Neural crest cell (in vitro differentiated cells): ENCODE data around the gene UCN. TPM values are rescaled to one million over a fixed set of nuclear protein-coding genes. Genes with fewer than 3 reads are reported as not detected.
"Not testable (repeated sequence)": the region's sequence is repeated elsewhere in the genome, so short reads cannot be mapped to it uniquely, and the experiment has no call there.

ENCODE experiments used
- DNase-seq: peaks from one replicate; pipeline ENCODE4 v3.0.0; 2021; ENCODE audit warnings: low read depth, mixed read lengths, low spot score
- H3K27ac Mint-ChIP-seq: one replicate; pipeline ENCODE4 v1.8.0; 2021; ENCODE audit warnings: mild to moderate bottlenecking, mixed read lengths; ENCODE audit not compliant: unreplicated experiment
- H3K27me3 Mint-ChIP-seq: 2 replicates; pipeline ENCODE4 v1.8.0; 2021; ENCODE audit warnings: low read depth, mild to moderate bottlenecking, mixed read lengths
- H3K36me3 Mint-ChIP-seq: 2 replicates; pipeline ENCODE4 v1.8.0; 2021; ENCODE audit warnings: low read depth, mild to moderate bottlenecking, mixed read lengths
- H3K4me1 Mint-ChIP-seq: 2 replicates; pipeline ENCODE4 v1.8.0; 2021; ENCODE audit warnings: mixed read lengths
- H3K4me3 Mint-ChIP-seq: one replicate; pipeline ENCODE4 v1.8.0; 2021; ENCODE audit warnings: mild to moderate bottlenecking, mixed read lengths
- H3K9me3 Mint-ChIP-seq: 2 replicates; pipeline ENCODE4 v1.8.0; 2021; ENCODE audit warnings: mixed read lengths
- total RNA-seq: library from RNA; stranded (reverse); gene quantifications from 2 replicates; pipeline ENCODE4 v1.2.1, GENCODE V29; 2021
- TF ChIP-seq, protein P1 (sequence below): fragments of 200-600 bp; sonication (generic); conservative IDR thresholded peaks from 2 replicates; pipeline ENCODE4 v1.5.0; 2021; ENCODE audit warnings: antibody characterized with exemption, mild to moderate bottlenecking

Gene UCN
- total RNA-seq, 1 donor from 2014 or later, result 1.9 TPM

DNA sequence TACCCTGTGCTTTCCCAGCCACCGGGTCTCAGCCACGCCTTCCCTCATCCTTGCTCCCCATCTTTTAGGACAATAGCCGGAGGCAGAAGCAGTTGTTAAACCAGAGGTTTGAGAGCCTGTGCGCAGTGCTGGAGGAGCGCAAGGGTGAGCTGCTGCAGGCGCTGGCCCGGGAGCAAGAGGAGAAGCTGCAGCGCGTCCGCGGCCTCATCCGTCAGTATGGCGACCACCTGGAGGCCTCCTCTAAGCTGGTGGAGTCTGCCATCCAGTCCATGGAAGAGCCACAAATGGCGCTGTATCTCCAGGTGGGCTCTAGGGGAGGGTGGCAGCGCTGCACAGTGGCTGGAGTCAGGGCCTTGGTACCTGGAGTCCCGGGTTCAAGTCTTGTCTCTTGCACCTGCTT is 2.7 kb downstream of the UCN start:
- Mint-ChIP-seq H3K4me1 (peaks cover 5% of the 10 kb centered on the region), H3K4me3 (no peak overlapping the region), H3K36me3 (peaks cover 8% of the 10 kb centered on the region), H3K27me3 (peaks cover 63% of the 10 kb centered on the region), H3K27ac (no peak overlapping the region), H3K9me3 (no peaks in the 10 kb centered on the region)
- TF ChIP-seq, protein P1, sequence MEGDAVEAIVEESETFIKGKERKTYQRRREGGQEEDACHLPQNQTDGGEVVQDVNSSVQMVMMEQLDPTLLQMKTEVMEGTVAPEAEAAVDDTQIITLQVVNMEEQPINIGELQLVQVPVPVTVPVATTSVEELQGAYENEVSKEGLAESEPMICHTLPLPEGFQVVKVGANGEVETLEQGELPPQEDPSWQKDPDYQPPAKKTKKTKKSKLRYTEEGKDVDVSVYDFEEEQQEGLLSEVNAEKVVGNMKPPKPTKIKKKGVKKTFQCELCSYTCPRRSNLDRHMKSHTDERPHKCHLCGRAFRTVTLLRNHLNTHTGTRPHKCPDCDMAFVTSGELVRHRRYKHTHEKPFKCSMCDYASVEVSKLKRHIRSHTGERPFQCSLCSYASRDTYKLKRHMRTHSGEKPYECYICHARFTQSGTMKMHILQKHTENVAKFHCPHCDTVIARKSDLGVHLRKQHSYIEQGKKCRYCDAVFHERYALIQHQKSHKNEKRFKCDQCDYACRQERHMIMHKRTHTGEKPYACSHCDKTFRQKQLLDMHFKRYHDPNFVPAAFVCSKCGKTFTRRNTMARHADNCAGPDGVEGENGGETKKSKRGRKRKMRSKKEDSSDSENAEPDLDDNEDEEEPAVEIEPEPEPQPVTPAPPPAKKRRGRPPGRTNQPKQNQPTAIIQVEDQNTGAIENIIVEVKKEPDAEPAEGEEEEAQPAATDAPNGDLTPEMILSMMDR, result no peak
- DNase-seq, result no peak

- Mint-ChIP-seq H3K9me3 (no peaks in the 10 kb centered on the region), H3K4me3 (no peak overlapping the region), H3K4me1 (peaks cover 5% of the 10 kb centered on the region), H3K27ac (no peak overlapping the region), H3K36me3 (peaks cover 4% of the 10 kb centered on the region), H3K27me3 (peaks cover 58% of the 10 kb centered on the region)
- TF ChIP-seq, protein P1, result no peak
- no peak for DNase-seq
Observed at GRCh38 chr2:27304488-27305240, 3.6 kb downstream of the UCN start.

DNA sequence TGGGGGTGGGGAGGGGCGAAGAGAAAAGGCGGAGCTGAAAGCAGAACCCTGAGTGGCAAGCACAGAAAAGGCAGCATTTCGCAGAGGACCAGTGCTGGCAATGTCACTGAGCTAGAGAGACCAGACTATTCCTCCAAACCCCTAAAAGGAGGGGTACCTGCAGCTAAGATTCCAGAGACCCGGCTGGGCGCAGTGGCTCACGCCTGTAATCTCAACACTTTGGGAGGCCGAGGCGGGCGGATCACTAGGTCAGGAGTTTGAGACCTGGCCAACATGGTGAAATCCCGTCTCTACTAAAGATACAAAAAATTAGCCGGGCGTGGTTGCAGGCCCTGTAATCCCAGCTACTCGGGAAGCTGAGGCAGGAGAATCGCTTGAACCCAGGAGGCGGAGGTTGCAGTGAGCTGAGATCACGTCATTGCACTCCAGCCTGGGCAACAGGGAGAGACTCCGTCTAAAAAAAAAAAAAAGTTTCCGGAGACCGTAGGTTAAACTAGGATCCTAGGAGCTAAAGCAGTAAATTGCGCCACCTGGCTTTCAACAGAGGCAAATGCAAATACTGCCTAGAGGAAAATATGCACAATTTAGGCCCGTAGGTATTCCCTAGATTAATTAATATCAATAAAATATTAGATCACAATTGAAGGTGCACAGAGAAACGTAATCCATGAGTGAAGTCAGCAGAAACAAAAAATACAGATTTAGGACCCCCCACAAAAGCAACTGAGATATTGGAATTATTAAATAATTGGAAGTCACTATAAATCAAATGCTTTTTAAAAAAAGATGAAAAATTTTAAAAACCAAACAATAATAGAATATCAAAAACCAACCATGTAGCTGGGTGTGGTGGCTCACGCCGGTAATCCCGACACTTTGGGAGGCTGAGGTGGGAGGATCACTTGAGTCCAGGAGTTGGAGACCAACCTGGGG is 4.9 kb downstream of the UCN start:
- Mint-ChIP-seq H3K27ac (no peak overlapping the region), H3K36me3 (no peaks in the 10 kb centered on the region)
- DNase-seq, result peak; percentile 51

GRCh38 chr2:27300606-27301005 is 7.6 kb downstream of the UCN start:
- H3K4me3 Mint-ChIP-seq, H3K9me3 Mint-ChIP-seq, H3K27ac Mint-ChIP-seq, DNase-seq, H3K4me1 Mint-ChIP-seq, H3K36me3 Mint-ChIP-seq: not testable (repeated sequence)
- H3K27me3 Mint-ChIP-seq, result peaks cover 43% of the 10 kb centered on the region

More for the DNA sequence above, 4.9 kb downstream of the UCN start:
- Mint-ChIP-seq H3K27me3 (peaks cover 52% of the 10 kb centered on the region), H3K4me3 (peak overlapping the region; percentile 45), H3K4me1 (peaks cover under 1% of the 10 kb centered on the region), H3K9me3 (no peaks in the 10 kb centered on the region)
- TF ChIP-seq, protein P1, result peak; percentile 95

GRCh38 chr2:27298391-27299080 is 9.7 kb downstream of the UCN start:
- Mint-ChIP-seq H3K27ac (no peak overlapping the region), H3K36me3 (no peaks in the 10 kb centered on the region)
- DNase-seq, result no peak

More at GRCh38 chr2:27298391-27299080, 9.7 kb downstream of the UCN start:
- TF ChIP-seq, protein P1, result no peak
- Mint-ChIP-seq H3K4me3 (no peak overlapping the region), H3K9me3 (no peaks in the 10 kb centered on the region), H3K27me3 (peaks cover 30% of the 10 kb centered on the region), H3K4me1 (no peaks in the 10 kb centered on the region)
